T-helper 1 cell (primary cell): ENCODE data around the gene ATP1B1.
"Not testable (repeated sequence)": the region's sequence is repeated elsewhere in the genome, so short reads cannot be mapped to it uniquely, and the experiment has no call there.

Experiments used
- DNase-seq, 5 donors: peaks; one replicate each; pipeline ENCODE4 v3.0.0-alpha.2; 2012 to 2020

The ATP1B1 gene

DNA sequence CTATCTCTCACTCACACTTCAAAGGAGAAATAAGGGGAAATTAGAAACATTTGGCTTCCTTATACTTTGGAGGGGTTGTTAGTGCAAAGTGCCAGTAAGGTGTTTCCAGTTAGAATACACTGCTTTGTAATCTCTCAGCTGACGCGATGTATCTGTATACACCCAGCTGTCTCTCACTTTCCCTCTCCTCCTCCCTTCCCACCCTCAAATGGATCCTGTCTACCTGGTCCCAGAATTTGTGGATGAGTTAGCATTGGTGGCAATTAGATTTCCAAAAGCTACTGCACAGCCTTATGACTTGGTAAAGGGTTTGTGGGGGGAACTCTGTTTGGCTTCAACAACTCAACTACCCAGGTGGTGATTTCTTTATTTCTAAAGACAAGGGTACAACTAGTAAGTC lies 10.5 kb downstream of the ATP1B1 start:
- no peak for DNase-seq

DNA sequence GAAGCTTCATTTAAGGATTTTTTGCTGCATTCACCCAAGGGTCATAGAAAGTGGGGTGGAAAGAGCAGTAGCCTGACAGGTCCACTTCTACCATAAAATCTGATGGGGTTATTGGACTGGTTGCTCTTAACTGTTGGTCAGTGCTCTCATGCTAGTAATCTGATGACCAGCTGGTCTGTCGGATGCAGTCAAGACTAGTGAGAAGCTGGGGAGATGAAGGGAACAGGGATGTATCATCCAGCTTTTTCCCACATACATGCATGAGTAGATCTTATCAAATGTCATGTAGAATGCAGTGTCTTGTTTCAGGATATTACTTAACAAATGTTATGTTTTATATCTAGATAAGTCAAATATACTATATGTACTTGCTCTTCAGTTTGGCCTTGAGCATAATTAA lies 11.1 kb downstream of the ATP1B1 start:
- DNase-seq: no peak

DNA sequence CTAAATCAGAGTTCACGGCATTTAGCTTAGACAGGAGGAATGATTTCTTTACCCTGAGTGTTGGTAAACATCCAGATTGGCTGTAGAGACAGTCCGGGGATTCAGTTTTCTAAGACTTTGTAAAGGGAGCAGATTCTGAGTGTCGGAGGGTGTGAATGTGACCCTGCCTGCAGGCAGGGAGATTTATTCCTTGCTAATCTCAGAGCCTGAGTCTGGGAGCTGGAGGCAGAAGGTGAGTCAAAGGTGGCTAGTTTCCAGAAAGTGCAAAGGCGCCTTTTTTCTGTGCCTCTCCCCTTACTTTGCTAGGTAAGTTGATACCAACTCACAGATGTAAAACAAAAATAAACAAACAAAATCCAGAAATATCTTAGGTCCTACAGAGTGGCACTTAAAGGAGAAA lies 11.7 kb downstream of the ATP1B1 start:
- DNase-seq: no peak

DNA sequence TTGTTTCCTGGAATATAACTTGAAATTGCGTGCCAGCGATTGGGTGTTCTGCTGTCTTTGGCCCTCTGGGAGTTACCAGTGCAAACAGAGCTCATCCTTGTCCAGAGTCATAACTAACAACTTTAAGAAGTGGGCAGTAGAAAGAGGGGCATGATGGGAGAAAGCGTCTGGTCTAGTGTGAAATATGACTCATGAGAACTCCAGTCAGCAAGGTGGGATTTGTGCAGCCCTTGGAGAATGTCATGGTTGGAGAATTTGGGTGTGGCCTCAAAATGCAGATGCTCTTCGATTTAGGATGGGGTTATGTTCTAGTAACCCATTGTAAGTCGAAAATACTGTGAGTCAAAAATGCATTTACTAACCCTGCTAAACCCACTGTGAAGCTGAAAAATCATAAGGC lies 12.9 kb downstream of the ATP1B1 start:
- no peak for DNase-seq

DNA sequence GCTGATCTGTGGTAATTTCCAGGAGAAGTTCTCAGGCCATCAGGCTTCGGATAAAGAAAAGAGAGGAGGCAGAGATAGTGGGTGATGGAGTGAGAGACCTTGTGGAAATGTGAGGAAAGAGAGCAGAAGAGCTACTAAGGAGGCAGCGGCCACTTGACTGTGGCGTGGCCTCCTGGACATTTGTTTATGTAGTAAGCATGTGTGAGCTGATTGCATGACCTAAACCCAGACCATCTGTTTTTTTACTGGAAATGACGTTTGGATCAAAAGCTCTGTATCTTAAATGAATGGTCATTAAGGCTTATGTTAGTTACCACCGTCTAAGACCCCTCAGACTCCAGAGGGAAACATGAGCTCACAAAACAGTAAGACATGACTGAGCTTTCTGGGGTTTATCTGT lies 13.6 kb downstream of the ATP1B1 start:
- no peak for DNase-seq

DNA sequence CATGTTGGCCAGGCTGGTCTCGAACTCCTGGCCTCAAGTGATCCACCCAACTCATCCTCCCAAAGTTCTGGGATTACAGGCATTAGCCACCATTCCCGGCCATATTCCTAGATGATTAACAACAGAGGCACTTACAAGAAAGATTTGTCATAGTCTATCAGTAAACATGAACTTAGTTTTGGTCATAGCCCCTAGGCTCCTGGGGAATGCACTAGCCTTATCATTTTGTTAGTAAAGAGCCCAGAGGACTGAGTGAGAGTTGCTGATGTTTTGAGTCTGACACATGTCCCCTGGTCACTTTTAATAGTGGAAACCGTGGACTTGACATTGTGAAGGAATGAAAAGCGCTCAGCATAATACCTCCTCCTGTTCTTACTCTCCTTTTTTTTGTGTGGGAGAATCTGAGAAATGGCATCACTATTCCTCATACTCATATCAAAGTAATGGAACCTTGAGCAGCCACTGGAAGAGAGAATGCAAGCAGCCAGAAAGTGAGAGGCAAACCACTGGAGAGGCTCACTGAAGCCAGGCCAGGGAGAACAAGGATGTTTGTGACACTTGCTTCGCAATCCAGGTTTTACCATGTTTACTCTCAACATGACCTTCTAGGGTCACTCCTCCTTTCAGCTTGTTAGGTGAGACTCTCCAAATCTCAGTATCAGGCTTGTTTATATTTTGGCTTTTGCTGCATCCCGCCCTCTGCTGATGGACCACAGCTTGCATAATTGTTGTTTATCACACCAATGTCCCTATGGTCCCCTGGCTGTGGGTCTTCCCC lies 14.8 kb downstream of the ATP1B1 start:
- DNase-seq: no peak

DNA sequence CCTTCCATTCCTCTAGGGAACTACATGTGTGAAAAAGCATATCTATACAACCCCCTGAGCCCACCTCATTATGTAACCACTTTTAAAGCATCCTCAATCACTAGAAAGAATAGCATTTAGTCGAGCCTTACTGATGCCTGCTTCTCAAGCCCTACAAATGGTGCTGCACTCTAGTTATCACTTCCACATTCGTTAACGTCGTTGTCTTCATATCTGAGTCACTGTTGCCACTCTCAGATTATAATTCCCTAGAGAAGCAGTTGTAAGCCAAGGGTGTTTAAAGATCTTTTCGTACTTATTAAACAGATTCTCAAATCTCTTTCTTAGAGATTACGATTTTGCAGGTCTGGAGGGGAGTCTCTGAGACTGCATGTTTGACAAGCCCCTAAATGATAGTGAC lies 16.5 kb downstream of the ATP1B1 start:
- no peak for DNase-seq

DNA sequence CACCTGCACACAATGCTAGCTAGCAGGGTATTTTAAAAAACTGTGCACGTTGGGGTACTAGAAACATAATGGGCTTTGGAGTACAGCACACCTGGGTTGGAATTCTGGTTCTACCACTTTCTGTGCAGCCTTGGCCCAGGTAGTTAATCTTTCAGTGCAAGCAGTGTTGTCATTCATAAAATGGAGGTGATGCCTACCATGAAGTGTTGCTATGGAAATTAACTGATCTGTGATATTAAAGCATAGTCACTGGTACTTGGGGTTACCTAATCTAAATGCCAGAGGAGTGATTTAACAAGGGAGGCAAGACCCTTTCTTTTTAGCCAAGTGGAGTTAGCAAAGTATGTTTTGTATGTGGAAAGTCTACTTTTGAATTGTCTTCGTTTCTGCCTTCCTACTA lies 18.0 kb downstream of the ATP1B1 start:
- DNase-seq: no peak

DNA sequence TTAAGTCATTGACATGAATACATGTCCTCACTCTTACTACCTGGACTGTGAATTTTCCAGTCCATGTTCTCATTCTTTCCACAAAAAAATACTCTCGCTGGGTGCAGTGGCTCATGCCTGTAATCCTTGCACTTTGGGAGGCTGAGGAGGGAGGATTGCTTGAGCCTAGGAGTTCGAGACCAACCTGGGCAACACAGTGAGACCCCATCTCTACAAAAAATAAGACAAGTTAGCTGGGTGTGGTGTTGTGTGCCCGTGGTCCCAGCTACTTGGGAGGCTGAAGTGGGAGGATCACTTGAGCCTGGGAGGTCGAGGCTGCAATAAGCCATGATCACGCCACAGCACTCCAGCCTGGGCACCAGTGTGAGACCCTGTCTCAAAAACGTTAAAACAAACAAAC lies 19.1 kb downstream of the ATP1B1 start:
- DNase-seq: not testable (repeated sequence)

DNA sequence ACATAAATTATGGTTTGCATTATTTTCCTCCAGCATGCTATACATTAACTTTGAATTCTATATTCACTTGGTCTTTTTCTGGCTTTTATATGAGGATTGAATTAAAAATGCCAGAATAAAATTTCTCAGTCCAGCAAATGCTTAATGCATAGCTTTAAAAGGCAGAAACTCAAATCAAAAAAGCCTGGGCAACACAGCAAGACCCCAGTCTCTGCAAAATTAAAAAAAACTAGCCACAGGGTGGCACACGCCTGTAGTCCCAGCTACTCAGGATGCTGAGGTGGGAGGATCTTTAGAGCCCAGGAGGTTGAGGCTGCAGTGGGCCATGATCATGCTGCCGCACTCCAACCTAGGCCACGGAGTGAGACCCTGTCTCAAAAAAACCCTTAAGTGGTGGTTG lies 19.8 kb downstream of the ATP1B1 start:
- no peak for DNase-seq

DNA sequence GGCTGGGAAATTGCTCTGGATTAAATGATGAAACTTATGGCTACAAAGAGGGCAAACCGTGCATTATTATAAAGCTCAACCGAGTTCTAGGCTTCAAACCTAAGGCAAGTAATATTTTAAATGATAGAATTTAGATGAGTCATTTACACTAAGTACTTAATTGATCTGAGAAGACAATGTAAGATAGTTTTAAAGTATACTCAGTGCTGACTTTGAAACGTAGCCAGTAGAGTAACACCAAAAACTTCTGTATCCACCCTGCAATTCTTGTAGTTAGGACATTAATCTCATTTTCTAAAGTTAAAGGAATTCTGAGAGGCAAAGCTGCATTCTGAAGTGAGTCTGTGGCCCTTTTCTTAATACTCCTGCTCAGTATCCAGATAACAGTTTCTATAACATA lies 20.8 kb downstream of the ATP1B1 start:
- DNase-seq: no peak

DNA sequence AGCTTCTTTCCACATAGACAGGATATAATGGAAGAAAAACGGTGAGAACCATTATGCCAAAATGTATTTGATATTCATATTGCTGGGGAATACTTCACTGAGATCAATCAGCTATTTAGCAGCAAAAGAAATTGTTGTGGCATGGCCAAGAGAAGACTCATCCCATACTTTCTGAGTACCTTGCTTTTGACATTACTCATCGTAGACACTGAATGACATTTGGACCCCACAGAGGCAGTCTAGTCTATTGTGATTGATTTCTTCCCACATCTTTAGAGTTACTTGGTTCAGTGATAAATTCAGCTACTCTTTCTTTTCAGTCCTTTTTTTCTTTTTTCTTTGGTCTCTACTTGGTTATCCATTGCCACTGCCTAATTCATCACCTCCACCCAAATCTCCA lies 22.1 kb downstream of the ATP1B1 start:
- no peak for DNase-seq

DNA sequence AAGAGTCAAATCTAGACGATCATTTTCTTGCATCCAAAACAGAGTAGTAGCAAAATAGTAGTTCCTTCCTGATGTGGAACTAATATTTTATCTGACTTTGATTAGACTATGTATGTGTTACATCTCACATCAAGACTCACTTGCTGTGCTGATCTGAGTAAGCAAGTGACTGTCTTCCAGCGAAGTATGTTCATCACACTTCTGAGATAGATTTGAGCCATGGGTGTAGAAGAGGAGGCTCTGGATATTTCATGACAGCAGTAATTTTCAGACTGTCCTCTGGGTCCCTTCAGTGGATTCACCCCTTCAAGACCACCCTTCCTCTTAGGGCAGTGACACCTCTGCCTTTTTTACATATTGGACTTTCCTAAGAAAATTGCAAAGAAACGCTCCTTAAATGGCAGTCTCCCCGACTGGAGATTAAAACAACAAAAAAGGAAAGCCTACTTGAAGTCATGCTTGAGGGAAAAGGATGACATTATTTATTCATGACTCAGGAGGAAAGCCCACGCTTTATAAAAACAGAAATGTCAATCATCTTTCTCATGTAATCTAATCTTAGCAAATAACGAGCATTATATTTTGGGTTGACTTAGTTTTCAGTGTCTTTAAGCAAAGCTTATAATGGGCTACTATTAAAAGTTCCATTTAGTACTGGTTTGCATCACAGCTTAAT lies 22.8 kb downstream of the ATP1B1 start:
- DNase-seq: no peak

DNA sequence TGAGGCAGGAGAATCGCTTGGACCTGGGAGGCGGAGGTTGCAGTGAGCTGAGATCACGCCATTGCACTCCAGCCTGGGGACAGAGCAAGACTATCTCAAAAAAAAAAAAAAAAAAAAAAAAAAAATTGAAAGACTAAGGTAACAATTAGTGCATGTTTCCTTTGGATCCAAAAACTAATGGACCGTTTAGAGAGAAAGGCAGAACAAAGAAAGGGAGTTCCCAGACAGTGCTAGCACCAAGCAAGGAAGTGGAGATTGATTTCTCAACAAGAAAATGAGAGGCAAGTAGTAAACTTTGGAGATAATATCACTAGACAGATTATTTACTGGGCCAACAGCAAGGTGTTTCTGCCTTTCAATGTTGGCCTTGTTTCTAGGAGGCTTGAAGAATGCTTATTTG lies 24.2 kb downstream of the ATP1B1 start:
- no peak for DNase-seq

DNA sequence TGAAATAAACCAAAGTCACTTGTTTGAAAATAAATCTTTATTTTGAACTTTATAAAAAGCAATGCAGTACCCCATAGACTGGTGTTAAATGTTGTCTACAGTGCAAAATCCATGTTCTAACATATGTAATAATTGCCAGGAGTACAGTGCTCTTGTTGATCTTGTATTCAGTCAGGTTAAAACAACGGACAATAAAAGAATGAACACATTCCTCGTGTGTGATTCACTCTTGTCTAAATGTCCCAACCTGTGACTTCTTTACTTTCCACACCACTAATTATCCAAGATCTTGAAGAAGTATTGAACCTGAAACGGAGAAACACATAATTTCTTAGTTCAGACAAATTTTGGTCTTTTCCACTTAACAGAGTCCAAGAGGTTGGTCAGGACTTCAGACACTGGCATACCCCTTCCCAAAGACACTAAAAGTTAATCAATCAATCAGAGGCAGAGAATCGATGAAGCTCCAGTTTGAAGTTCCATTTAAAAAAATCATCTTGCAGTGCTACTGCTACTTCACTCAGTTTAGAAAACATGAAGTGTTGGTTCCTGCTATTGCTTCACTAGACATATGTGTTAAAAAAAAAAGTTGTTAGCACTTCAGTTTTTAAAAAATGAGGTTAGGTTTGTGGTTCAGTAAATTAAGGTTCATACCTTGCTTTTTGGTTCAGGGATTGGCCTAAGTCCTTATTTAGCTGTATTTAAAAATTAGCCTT lies 26.2 kb downstream of the ATP1B1 start:
- DNase-seq: no peak

DNA sequence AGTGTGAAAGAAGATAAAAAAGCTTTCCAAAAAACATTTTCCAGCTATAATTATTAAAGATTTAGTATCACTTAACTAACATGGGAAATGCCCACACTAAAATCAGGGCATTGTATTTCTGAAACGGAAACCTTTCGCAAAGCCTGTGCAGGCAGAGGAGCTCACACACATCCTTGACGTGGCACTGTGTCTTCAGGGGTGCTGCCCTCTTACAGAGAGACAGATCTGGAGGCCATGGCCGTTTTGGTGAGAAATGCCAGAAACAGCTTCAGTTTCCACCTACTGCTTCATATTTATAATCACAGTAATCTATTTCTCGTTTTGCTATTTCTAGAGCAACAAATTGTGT lies 26.7 kb downstream of the ATP1B1 start:
- no peak for DNase-seq

DNA sequence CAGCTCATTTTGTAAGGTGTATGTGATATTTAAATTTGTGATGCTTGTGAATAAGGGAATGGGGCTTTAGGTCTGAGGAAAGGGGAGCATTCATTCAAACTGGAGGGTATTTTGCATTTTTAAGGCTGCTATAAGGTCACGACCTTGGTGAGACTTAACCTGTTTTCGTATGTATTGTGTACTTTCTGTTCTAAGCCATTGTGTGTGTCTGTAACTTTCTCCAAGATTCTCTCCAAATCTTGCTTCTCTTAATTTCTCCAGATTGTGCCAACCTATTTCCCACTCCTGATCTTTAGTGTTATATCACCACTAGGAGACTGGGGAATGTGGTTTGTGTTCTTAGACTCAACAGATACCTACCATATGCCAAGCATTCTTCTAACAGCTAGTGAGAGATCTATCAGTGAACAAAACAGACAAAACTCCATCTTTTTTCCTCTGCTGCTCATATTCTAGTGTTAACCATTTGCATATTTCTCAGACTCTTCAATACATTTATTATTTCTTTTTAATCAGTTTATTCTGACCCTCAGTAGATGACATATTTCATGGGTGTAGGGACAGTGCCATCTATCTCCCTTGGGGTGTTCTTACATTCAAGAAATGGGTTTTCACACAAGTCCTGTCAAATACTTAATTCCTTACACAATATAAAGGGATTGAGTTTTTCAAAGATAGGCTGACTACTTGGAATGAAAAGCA lies 27.5 kb downstream of the ATP1B1 start:
- no peak for DNase-seq

DNA sequence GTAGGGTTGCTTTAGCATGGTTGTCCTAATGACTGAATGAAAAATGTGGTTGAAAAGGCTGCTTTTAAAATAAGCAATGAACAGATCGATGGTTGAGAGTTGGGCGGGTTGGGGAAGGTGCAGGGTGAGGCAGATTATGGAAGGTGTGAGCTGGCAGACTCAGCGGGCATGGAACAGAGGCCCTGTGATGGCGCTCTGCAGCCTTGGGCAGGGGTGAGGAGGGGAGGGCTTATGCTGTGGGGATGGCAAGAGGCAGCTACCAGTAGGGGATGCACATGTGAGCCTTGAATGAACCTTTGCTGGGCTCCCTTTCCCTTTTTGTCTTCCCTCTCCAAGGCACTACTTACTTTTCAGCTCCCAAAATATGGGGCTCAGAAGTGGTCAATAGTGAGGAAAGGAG lies 30.9 kb downstream of the ATP1B1 start:
- no peak for DNase-seq

DNA sequence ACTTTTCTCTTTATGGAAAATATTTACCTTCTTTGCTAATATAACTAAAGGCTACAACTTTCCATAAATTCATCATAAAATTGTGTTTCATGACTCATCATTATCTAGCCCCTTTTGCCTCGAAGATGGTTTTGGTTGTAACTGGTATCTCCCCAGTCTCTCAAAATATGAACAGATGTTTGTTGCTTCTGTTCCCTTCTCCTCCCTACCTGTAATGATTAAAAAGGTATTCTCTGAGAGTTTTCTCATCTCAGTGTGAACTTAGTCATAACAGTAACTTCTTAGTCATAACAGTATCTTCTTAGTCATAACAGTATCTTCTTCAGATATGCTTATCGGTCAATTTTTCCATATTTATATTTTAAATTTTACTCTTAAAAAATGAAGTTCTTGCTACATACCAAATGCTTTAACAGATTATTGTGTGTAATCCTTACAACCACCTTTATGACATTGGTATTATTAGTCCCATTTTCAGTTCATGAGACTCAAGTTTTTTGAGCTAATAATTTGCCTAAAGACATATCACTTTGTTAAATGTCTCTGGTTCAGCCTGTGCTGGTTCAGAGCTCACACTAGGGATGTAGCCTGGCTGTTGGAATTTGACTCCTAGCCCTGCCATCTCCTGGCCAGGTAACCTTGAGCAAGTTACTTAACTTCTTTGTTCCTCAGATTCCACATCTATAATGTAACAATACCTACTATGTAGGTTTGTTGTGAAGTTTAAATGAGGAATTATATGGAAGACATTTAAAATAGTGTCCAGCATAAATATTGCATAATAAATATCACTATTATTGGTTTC lies 32.6 kb downstream of the ATP1B1 start:
- peak in 1 of 5 donors; percentile 73 for DNase-seq

DNA sequence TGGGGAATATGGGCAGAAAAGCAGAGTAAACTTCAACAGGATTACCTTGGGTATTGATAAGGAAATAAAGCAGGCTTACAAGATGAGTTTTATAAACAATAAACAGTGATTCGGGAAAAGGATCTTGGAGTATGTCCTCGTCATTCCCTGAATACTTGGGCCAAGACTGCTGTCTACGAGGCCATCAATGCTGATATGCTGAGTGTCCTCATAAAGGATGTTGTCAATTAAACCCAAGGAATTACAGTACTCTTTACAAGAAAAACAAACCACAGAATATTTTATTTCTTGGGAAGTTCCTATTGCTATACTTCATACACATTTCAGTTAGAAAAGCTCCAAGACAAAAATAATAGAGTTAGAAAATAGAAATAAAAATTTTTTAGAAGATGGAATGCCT lies 34.9 kb downstream of the ATP1B1 start:
- DNase-seq: no peak

DNA sequence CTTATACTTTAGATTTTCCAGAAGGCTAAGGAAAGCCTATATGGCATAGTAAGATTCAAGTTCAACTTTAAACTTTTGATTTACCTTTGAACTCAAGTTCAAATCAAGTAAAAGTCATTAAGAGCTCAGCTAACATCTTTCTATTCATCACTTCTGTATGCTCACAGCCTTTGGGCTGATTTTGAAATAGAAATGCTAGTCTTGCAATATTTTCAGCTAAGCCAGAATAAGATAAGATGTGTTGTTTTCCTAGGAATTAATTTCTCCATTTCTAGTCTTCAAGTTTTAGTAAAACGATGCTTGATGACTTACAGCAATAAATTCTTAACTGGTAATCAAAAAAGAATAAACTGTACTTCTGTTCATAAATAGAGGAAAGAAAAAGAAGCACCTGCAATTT lies 35.6 kb downstream of the ATP1B1 start:
- no peak for DNase-seq

DNA sequence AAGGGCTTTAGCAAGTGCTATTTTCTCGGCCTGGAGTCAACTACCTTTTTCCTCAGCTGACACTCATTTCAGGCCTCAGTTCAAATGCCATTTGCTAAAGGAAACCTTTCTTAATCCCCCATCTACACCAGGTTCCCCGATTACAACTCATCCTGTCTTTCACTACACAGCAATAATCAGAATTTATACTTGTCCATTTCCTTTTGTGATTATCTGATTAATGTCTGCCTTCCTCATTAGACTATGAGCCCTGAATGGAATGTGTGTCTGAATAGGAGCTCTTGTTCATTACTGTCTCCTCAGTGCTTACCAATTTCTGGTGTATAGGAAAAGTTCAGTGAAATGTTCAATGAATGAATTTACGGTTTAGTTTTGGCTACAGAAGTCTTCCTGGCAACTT lies 36.9 kb downstream of the ATP1B1 start:
- DNase-seq: no peak

DNA sequence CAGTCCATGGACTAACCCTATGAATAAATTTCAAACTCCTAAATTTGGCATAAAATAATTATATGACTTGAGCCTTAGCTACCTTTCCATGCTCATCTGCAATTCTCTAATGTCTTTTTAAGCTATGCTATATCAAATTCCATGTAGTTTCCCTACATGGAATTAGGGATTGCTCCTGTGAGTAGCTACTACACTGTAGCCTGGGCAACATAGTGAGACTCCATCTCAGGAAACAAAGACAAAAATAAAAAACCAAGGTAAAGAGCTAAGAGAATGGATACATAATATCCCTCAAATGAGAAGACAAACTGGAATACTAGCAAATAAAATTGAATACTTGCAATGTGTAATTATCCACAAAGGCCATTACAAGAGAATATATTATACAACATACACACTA lies 37.5 kb downstream of the ATP1B1 start:
- DNase-seq: no peak
